T-helper 1 cell treated with Interleukin-12 subunit alpha and Interleukin-12 subunit beta and Interleukin-4 antibody, amounts not matched to agents 30 ng/mL and 1 ng/mL, for 36 hours (primary cell): ENCODE measurements around the gene GPC1. TPM values are rescaled to one million over a fixed set of nuclear protein-coding genes. Genes with fewer than 3 reads are reported as not detected.

ENCODE experiments used
- intact Hi-C: fragments of 100-400 bp; cut with micrococcal nuclease; formaldehyde crosslinking; loops from one replicate; pipeline ENCODE4 v1.15.1; 2024
- total RNA-seq: library from RNA; stranded (reverse); gene quantifications from 2 replicates; pipeline ENCODE4 v1.2.3, GENCODE V29; 2022

Gene GPC1
- total RNA-seq, 1 donor from 2014 or later: 5.4 TPM

DNA sequence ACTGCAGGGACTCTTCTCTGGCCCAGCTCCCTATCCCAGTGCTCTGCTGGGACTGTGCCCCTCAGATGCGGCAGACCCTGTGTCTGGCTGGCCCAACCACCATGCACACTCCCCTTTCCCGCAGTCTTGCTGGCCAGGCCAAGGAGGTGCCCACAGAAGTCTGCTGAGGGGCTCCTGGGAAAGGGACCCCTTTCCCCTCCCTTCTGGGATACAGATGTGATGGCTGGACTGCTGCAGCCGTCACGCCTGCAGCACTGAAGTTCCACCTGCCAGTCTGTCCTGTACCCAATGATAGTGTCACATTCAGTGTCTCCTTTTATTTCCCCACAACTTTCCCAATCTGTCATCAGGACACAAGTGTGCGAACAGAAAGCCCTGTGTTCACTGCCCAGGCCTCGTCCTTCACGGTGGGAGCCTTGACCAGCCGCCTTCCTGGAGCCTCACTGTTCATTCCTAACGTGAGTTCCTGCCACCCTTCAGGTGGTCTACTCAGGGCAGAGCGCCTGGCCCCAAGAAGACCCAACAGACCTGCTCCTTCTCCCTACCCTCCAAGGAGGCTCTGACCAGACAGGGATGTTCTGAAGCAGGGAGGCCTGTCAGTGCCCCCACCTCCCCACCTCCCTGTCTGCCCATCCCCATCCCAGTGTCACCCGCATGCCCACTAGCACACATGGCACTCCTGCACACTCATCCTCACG lies 75.2 kb downstream of the GPC1 start:
- intact Hi-C loops: loop anchor here (5.0 kb wide), 1 partner anchor 192 kb away; no protein-coding TSS in a partner anchor

DNA sequence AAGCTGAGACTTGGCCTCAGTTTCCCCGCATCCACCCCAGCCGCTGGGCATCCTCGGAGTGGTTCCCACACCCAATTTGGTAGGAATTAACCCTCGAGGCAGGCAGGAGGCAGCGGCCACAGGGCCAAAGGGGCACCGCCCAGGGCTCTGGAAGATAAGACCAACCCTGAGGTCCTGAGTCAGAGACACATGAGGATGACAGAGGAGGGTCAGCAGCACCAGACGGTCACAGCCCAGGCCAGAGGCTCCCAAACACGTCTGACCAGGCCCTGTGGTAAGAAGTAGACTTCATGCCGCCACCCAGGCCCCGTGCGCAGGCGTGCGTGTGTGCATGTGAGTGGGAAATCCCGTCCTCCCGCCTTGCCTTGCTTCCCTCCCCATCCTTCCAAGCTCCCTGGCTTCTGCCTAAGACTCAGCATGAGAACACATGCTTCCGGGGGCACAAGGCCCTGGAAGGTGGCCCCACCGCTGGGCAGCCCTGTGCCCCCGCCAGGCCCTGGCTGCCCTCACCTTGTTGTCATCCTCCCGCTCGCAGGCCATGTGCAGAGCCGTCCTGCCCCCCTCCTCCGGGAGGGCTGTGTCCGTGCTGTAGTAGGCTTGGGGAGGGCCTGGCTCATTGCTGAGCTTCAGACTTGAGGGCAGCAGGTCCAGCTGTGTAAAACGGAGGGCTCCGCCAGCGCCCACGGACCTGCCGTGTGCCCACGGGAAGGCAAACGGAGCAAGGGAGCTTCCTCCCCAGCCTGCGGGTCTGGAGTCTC lies 76.1 kb downstream of the GPC1 start:
- intact Hi-C loops: loop anchor here (5.0 kb wide), 1 partner anchor 191 kb away; no protein-coding TSS in a partner anchor

- intact Hi-C loops: loop anchor here (5.0 kb wide), 1 partner anchor 190 kb away; no protein-coding TSS in a partner anchor
Measured at GRCh38 chr2:240512109-240512485, 76.6 kb downstream of the GPC1 start.

- intact Hi-C loops: loop anchor here (5.0 kb wide), 1 partner anchor 189 kb away; no protein-coding TSS in a partner anchor
Measured at GRCh38 chr2:240512666-240513535, 77.4 kb downstream of the GPC1 start.

- intact Hi-C loops: loop anchor here (1.0 to 5.0 kb wide), 9 partner anchors 43 to 327 kb away; partner anchors contain the start of genes CAPN10, DUSP28 and GPR35
Measured at GRCh38 chr2:240513549-240514287, 78.3 kb downstream of the GPC1 start.

GRCh38 chr2:240514631-240515030 lies 79.2 kb downstream of the GPC1 start:
- intact Hi-C loops: loop anchor here (1.0 to 5.0 kb wide), 9 partner anchors 42 to 326 kb away; partner anchors contain the start of genes CAPN10, DUSP28 and GPR35

GRCh38 chr2:240517342-240517741 lies 81.9 kb downstream of the GPC1 start:
- intact Hi-C loops: no loop called here

Other genes with a start within 250 kb of the GPC1 start
- 28.6 and 33.0 TPM in 2 replicates for gene ANKMY1, start 122.3 kb downstream of the GPC1 start, total RNA-seq
- 10.3 and 10.9 TPM in 2 replicates for gene DUSP28, start 124.7 kb downstream of the GPC1 start, total RNA-seq
- gene RNPEPL1, start 132.8 kb downstream of the GPC1 start, total RNA-seq: 115 and 121 TPM in 2 replicates
- gene CAPN10, start 151.1 kb downstream of the GPC1 start, total RNA-seq: 59.7 and 65.8 TPM in 2 replicates
- 13.5 and 16.6 TPM in 2 replicates for gene GPR35, start 189.8 kb downstream of the GPC1 start, total RNA-seq
- gene AQP12B, start 247.2 kb downstream of the GPC1 start, total RNA-seq: not detected in 2 replicates